Hepatocyte (in vitro differentiated cells): Measurements from ENCODE around the gene BGN. TPM values are rescaled to one million over a fixed set of nuclear protein-coding genes. Genes with fewer than 3 reads are reported as not detected.

Experiments used
- DNase-seq: peaks from one replicate; pipeline ENCODE4 v3.0.0-alpha.2; 2016; ENCODE audit warnings: low spot score
- H2AFZ ChIP-seq: fragments of 200-600 bp; sonication (generic); 2 replicates; pipeline ENCODE4 v1.6.0; 2016; ENCODE audit warnings: antibody characterized with exemption, mild to moderate bottlenecking
- H3K27ac ChIP-seq: fragments of 200-600 bp; sonication (generic); 2 replicates; pipeline ENCODE4 v1.5.1; 2016; ENCODE audit warnings: mild to moderate bottlenecking
- H3K27me3 ChIP-seq: fragments of 200-600 bp; sonication (generic); 2 replicates; pipeline ENCODE4 v1.6.1; 2016
- H3K36me3 ChIP-seq: fragments of 200-600 bp; sonication (generic); replicated peaks from 2 replicates; pipeline ENCODE4 v1.5.1; 2016; ENCODE audit warnings: low read depth; ENCODE audit not compliant: insufficient read depth
- H3K4me1 ChIP-seq: fragments of 200-600 bp; sonication (generic); 2 replicates; pipeline ENCODE4 v1.5.1; 2016; ENCODE audit warnings: mild to moderate bottlenecking, moderate library complexity; ENCODE audit not compliant: insufficient read depth
- H3K4me2 ChIP-seq: fragments of 200-600 bp; sonication (generic); 2 replicates; pipeline ENCODE4 v1.6.0; 2016
- H3K4me3 ChIP-seq: fragments of 200-600 bp; sonication (generic); 2 replicates; pipeline ENCODE4 v1.5.1; 2016; ENCODE audit warnings: mild to moderate bottlenecking
- H3K79me2 ChIP-seq: fragments of 200-600 bp; sonication (generic); 2 replicates; pipeline ENCODE4 v1.6.0; 2017; ENCODE audit warnings: mild to moderate bottlenecking
- H3K9me2 ChIP-seq: fragments of 200-600 bp; sonication (generic); replicated peaks from 2 replicates; pipeline ENCODE4 v1.6.0; 2017; ENCODE audit warnings: mild to moderate bottlenecking; ENCODE audit not compliant: insufficient read depth
- H3K9me3 ChIP-seq: fragments of 200-600 bp; sonication (generic); 2 replicates; pipeline ENCODE4 v1.5.1; 2016; ENCODE audit warnings: low read depth, mild to moderate bottlenecking
- H4K20me1 ChIP-seq: fragments of 200-600 bp; sonication (generic); 2 replicates; pipeline ENCODE4 v1.6.0; 2016; ENCODE audit warnings: mild to moderate bottlenecking; ENCODE audit not compliant: insufficient read depth, poor library complexity, severe bottlenecking
- CTCF ChIP-seq: fragments of 200-600 bp; sonication (generic); IDR thresholded peaks from 2 replicates; pipeline ENCODE4 v1.5.1; 2016; ENCODE audit warnings: antibody characterized with exemption, mild to moderate bottlenecking; ENCODE audit not compliant: poor library complexity
- EZH2 ChIP-seq: fragments of 200-600 bp; sonication (generic); IDR thresholded peaks from 2 replicates; pipeline ENCODE4 v1.6.1; 2016; ENCODE audit warnings: antibody characterized with exemption, mild to moderate bottlenecking, borderline replicate concordance
- EZH2phosphoT487 ChIP-seq: fragments of 200-600 bp; sonication (generic); IDR thresholded peaks from one replicate; pipeline ENCODE4 v1.6.1; 2018; ENCODE audit warnings: antibody characterized with exemption, mild to moderate bottlenecking, low read depth, moderate library complexity; ENCODE audit not compliant: unreplicated experiment, severe bottlenecking
- WGBS: methylation state at CpG from one replicate; pipeline ENCODE4 v1.1.6; 2016; ENCODE audit warnings: low lambda C conversion rate; ENCODE audit errors: missing lambda C conversion rate; 5-methylcytosine and 5-hydroxymethylcytosine counted together
- polyA plus RNA-seq: library from polyadenylated mRNA; unstranded; fragments of >200 nt; fragmentation: Nextera tagmentation; extraction: Ambion mirVana; gene quantifications from 2 replicates; pipeline ENCODE4 v1.2.1, GENCODE V29; 2016
- total RNA-seq: library from RNA; depleted of rRNA; stranded (reverse); fragments of >200 nt; gene quantifications from 2 replicates; pipeline ENCODE4 v1.2.3, GENCODE V29; 2014

The BGN gene
- total and polyA plus RNA-seq, 2 experiments from 2014 or later: 14.5 to 27.5 TPM

- Histone ChIP-seq H3K4me1 (no peaks in the 10 kb centered on the region), H3K79me2 (no peaks in the 10 kb centered on the region), H3K27ac (no peak overlapping the region), H2AFZ (no peak overlapping the region), H3K9me2 (no peaks in the 10 kb centered on the region), H3K36me3 (no peaks in the 10 kb centered on the region), H3K4me2 (no peak overlapping the region), H3K4me3 (no peak overlapping the region), H3K9me3 (no peaks in the 10 kb centered on the region), H3K27me3 (no peaks in the 10 kb centered on the region), H4K20me1 (no peaks in the 10 kb centered on the region)
- DNase-seq: no peak
- TF ChIP-seq EZH2phosphoT487 (no peak), CTCF (no peak), EZH2 (no peak)
- WGBS: 72% methylated on average over 10 of the region's 10 CpGs
Measured at GRCh38 chrX:153446636-153446936, 48.2 kb upstream of the BGN start.

GRCh38 chrX:153446950-153447580 lies 47.7 kb upstream of the BGN start:
- Histone ChIP-seq H3K4me3 (no peak overlapping the region), H4K20me1 (no peaks in the 10 kb centered on the region), H3K4me1 (no peaks in the 10 kb centered on the region), H3K9me3 (no peaks in the 10 kb centered on the region), H3K36me3 (no peaks in the 10 kb centered on the region), H3K9me2 (no peaks in the 10 kb centered on the region), H3K27me3 (no peaks in the 10 kb centered on the region), H3K27ac (no peak overlapping the region), H3K4me2 (no peak overlapping the region), H3K79me2 (no peaks in the 10 kb centered on the region), H2AFZ (no peak overlapping the region)
- DNase-seq: no peak
- no peak for TF ChIP-seq EZH2
- no peak for TF ChIP-seq CTCF
- no peak for TF ChIP-seq EZH2phosphoT487
- 94% methylated on average over 17 of the region's 17 CpGs for WGBS

GRCh38 chrX:153447581-153447960 lies 47.2 kb upstream of the BGN start:
- WGBS: 85% methylated on average over 8 of the region's 8 CpGs
- Histone ChIP-seq H3K36me3 (no peaks in the 10 kb centered on the region), H3K4me2 (no peak overlapping the region), H3K4me3 (no peak overlapping the region), H4K20me1 (no peaks in the 10 kb centered on the region), H3K9me2 (no peaks in the 10 kb centered on the region), H3K79me2 (no peaks in the 10 kb centered on the region), H3K27ac (no peak overlapping the region), H3K4me1 (no peaks in the 10 kb centered on the region), H3K9me3 (no peaks in the 10 kb centered on the region), H2AFZ (no peak overlapping the region), H3K27me3 (no peaks in the 10 kb centered on the region)
- DNase-seq: no peak
- TF ChIP-seq EZH2 (no peak), CTCF (no peak), EZH2phosphoT487 (no peak)
